ENCODE results near the gene TBL1XR1. TPM values are rescaled to one million over a fixed set of nuclear protein-coding genes. Genes with fewer than 3 reads are reported as not detected.
"Not testable (repeated sequence)": the region's sequence is repeated elsewhere in the genome, so short reads cannot be mapped to it uniquely, and the experiment has no call there.

Gene TBL1XR1
- total and polyA plus RNA-seq, 2 of the 8 experiments (the other 6 are each of a cell fraction or from before 2014, with no cell fraction given): 28.1 to 147 TPM

DNA sequence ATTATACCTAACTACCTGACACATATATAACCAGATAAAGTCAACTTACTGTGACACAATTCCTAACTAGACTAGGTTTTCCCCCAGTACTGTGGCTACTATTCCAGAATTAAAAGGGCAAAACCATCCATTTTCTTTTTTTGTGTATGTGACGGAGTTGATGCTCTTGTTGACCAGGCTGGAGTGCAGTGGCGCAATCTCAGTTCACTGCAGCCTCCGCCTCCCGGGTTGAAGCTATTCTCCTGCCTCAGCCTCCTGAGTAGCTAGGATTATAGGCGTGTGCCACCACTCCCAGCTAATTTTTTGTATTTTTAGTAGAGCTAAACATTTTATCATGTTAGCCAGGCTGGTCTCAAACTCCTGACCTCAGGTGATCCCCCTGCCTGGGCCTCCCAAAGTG lies 7.1 kb downstream of the TBL1XR1 start:
- H3K79me2 ChIP-seq (ENCODE audit: control insufficient read depth in 1 of 2, insufficient read depth in 2 of 2, low read length in 2 of 2): peaks cover 91 to 100% of the 10 kb centered on the region in 2 experiments
- WGBS, 2 experiments (ENCODE audit: extremely low coverage in 1 of 2, insufficient coverage in 1 of 2, insufficient read length in 1 of 2, insufficient replicate concordance in 2 of 2, low coverage in 1 of 2, low lambda C conversion rate in 2 of 2, missing lambda C conversion rate in 1 of 2): 92% methylated on average over 5 of the region's 5 CpGs; no CpG with 5 or more reads in 1 of the 2 experiments
- H4K8ac ChIP-seq (ENCODE audit: extremely low read depth, insufficient read depth, low read length); H3K9ac ChIP-seq (replicated peaks in 1 of 4; ENCODE audit: extremely low read depth in 1 of 4, low read depth in 3 of 4, low read length in 3 of 4); DNase-seq (ENCODE audit: low read depth in 1 of 2, low spot score in 2 of 2); H3K14ac ChIP-seq (ENCODE audit: insufficient read length); POLR2A ChIA-PET (ENCODE audit: partially characterized antibody); H3K79me1 ChIP-seq (ENCODE audit: low read depth, low read length); H2AFZ ChIP-seq (ENCODE audit: low read length); H4K91ac ChIP-seq (replicated peaks; ENCODE audit: insufficient read length, low read length); H3K18ac ChIP-seq (ENCODE audit: extremely low read depth, low read length); H2BK120ac ChIP-seq (replicated peaks; ENCODE audit: low read depth, low read length); H3K36me3 ChIP-seq (ENCODE audit: control insufficient read depth in 2 of 4, insufficient read depth in 4 of 4, low read length in 3 of 4); H3K23me2 ChIP-seq (ENCODE audit: low read depth, low read length); H2BK20ac ChIP-seq (ENCODE audit: low read length); H2AK5ac ChIP-seq (ENCODE audit: low read depth, low read length); H3K4me3 ChIP-seq (ENCODE audit: extremely low read depth in 1 of 4, insufficient read depth in 2 of 4, low read depth in 3 of 4, low read length in 4 of 4); H3K27ac ChIP-seq (ENCODE audit: low read depth, low read length); H2BK12ac ChIP-seq (ENCODE audit: low read depth, low read length); H3K56ac ChIP-seq (replicated peaks; ENCODE audit: insufficient read length, low read depth, low read length); H3K4ac ChIP-seq (replicated peaks; ENCODE audit: insufficient read length, low read depth, low read length); H2BK15ac ChIP-seq (ENCODE audit: low read length); FAIRE-seq; H3K27me3 ChIP-seq (replicated peaks in 1 of 4; ENCODE audit: control insufficient read depth in 3 of 4, extremely low read depth in 1 of 4, insufficient read depth in 3 of 4, low read length in 3 of 4); H4K5ac ChIP-seq (ENCODE audit: insufficient read length, low read depth, low read length); H3K23ac ChIP-seq (ENCODE audit: insufficient read length); H3K9me3 ChIP-seq (ENCODE audit: insufficient read depth in 2 of 2, low read depth in 1 of 2, low read length in 1 of 2); H2BK5ac ChIP-seq (ENCODE audit: low read depth, low read length); CTCF ChIA-PET (ENCODE audit: partially characterized antibody): not testable (repeated sequence)
- peaks cover 10 to 15% of the 10 kb centered on the region in 2 experiments for H4K20me1 ChIP-seq (replicated peaks in 1 of 2; ENCODE audit: control insufficient read depth in 1 of 2, insufficient read depth in 2 of 2, low read length in 2 of 2)
- peak overlapping the region in 1 of 2 experiments; percentile 41; a peak in 1 of 4 replicates for H3K4me2 ChIP-seq (ENCODE audit: insufficient read depth in 1 of 2, low read depth in 2 of 2, low read length in 2 of 2)
- H3K4me1 ChIP-seq (replicated peaks in 1 of 4; ENCODE audit: control insufficient read depth in 3 of 4, insufficient read depth in 4 of 4, low read length in 3 of 4): peaks cover 0 to 26% (median 7%) of the 10 kb centered on the region in 4 experiments; a peak in 4 of 7 replicates
- 0 out of 2 replicates have a peak, but pooled peaks have one; percentile 4 for TF ChIP-seq CEBPB (IDR thresholded peaks at IDR 0.05; ENCODE audit: low read depth, low read length)

- H3K18ac ChIP-seq (ENCODE audit: extremely low read depth, low read length); H3K14ac ChIP-seq (ENCODE audit: insufficient read length); H2AK5ac ChIP-seq (ENCODE audit: low read depth, low read length); H3K9me3 ChIP-seq (ENCODE audit: insufficient read depth in 2 of 2, low read depth in 1 of 2, low read length in 1 of 2); H4K5ac ChIP-seq (ENCODE audit: insufficient read length, low read depth, low read length); H3K9ac ChIP-seq (replicated peaks in 1 of 4; ENCODE audit: extremely low read depth in 1 of 4, low read depth in 3 of 4, low read length in 3 of 4); H3K27ac ChIP-seq (ENCODE audit: low read depth, low read length); H3K23ac ChIP-seq (ENCODE audit: insufficient read length); H3K27me3 ChIP-seq (replicated peaks in 1 of 4; ENCODE audit: control insufficient read depth in 3 of 4, extremely low read depth in 1 of 4, insufficient read depth in 3 of 4, low read length in 3 of 4); H2AFZ ChIP-seq (ENCODE audit: low read length); FAIRE-seq; H3K79me1 ChIP-seq (ENCODE audit: low read depth, low read length); H3K4me3 ChIP-seq (ENCODE audit: extremely low read depth in 1 of 4, insufficient read depth in 2 of 4, low read depth in 3 of 4, low read length in 4 of 4); H2BK12ac ChIP-seq (ENCODE audit: low read depth, low read length); H3K4ac ChIP-seq (replicated peaks; ENCODE audit: insufficient read length, low read depth, low read length); H2BK5ac ChIP-seq (ENCODE audit: low read depth, low read length); H3K23me2 ChIP-seq (ENCODE audit: low read depth, low read length); H3K4me2 ChIP-seq (ENCODE audit: insufficient read depth in 1 of 2, low read depth in 2 of 2, low read length in 2 of 2); H2BK120ac ChIP-seq (replicated peaks; ENCODE audit: low read depth, low read length); H2BK15ac ChIP-seq (ENCODE audit: low read length); H4K91ac ChIP-seq (replicated peaks; ENCODE audit: insufficient read length, low read length); H3K56ac ChIP-seq (replicated peaks; ENCODE audit: insufficient read length, low read depth, low read length); H2BK20ac ChIP-seq (ENCODE audit: low read length); DNase-seq (ENCODE audit: low read depth in 1 of 2, low spot score in 2 of 2); H4K8ac ChIP-seq (ENCODE audit: extremely low read depth, insufficient read depth, low read length); H3K36me3 ChIP-seq (ENCODE audit: control insufficient read depth in 2 of 4, insufficient read depth in 4 of 4, low read length in 3 of 4): not testable (repeated sequence)
- ChIA-PET POLR2A (ENCODE audit: partially characterized antibody) (interaction anchor here (0.6 to 1.4 kb wide), 3 partner anchors 10 to 1193 kb away, joined by 3 to 4 read pairs (median 3); no protein-coding TSS in a partner anchor), CTCF (ENCODE audit: partially characterized antibody) (interaction anchor here (0.6 to 1.0 kb wide), 3 partner anchors 29 to 137 kb away, joined by 3 read pairs; no protein-coding TSS in a partner anchor)
- peaks cover 16 to 22% of the 10 kb centered on the region in 2 experiments for H4K20me1 ChIP-seq (replicated peaks in 1 of 2; ENCODE audit: control insufficient read depth in 1 of 2, insufficient read depth in 2 of 2, low read length in 2 of 2)
- peaks cover 91 to 100% of the 10 kb centered on the region in 2 experiments for H3K79me2 ChIP-seq (ENCODE audit: control insufficient read depth in 1 of 2, insufficient read depth in 2 of 2, low read length in 2 of 2)
- WGBS, 2 experiments (ENCODE audit: extremely low coverage in 1 of 2, insufficient coverage in 1 of 2, insufficient read length in 1 of 2, insufficient replicate concordance in 2 of 2, low coverage in 1 of 2, low lambda C conversion rate in 2 of 2, missing lambda C conversion rate in 1 of 2): 91% methylated on average over 4 of the region's 4 CpGs; no CpG with 5 or more reads in 1 of the 2 experiments
- H3K4me1 ChIP-seq (replicated peaks in 1 of 4; ENCODE audit: control insufficient read depth in 3 of 4, insufficient read depth in 4 of 4, low read length in 3 of 4): peaks cover 0 to 13% (median 5%) of the 10 kb centered on the region in 4 experiments; a peak in 3 of 7 replicates
These were observed 9.0 kb downstream of the TBL1XR1 start for GRCh38 chr3:177188325-177188724.

Data from H1 (cell line).